H1 (cell line): ENCODE data around the gene APAF1. TPM values are rescaled to one million over a fixed set of nuclear protein-coding genes. Genes with fewer than 3 reads are reported as not detected.

ENCODE experiments used
- CTCF ChIA-PET: fragments of 300-600 bp; sonication (Branson Sonifier 250); formaldehyde crosslinking; loops from one replicate; lab custom pipeline; 2021; ENCODE audit not compliant: partially characterized antibody; lab: Charles Lee
- POLR2A ChIA-PET: fragments of 300-600 bp; sonication (Branson Sonifier 250); formaldehyde crosslinking; loops from one replicate; lab custom pipeline; 2021; ENCODE audit warnings: inconsistent platforms; ENCODE audit not compliant: partially characterized antibody; lab: Charles Lee
- DNase-seq, 2 experiments: peaks; one replicate each; pipeline versions ENCODE4 v3.0.0 to v3.0.0-alpha.2; 2010 to 2022; ENCODE audit warnings: low spot score in 2 of 2, low read depth in 1 of 2, mixed read lengths in 1 of 2
- FAIRE-seq: peaks from 2 replicates; lab custom pipeline; 2011; peaks lifted over from hg19 to GRCh38; lab: Jason Lieb, UNC
- H2AFZ ChIP-seq: 2 replicates; pipeline ENCODE4 v1.8.1; 2012; ENCODE audit warnings: low read length, inconsistent platforms
- H2AK5ac ChIP-seq: 2 replicates; pipeline ENCODE4 v1.6.1; 2013; ENCODE audit warnings: low read depth, low read length
- H2BK120ac ChIP-seq: replicated peaks from 2 replicates; pipeline ENCODE3; 2013; ENCODE audit warnings: low read depth, low read length, inconsistent platforms
- H2BK12ac ChIP-seq: 2 replicates; pipeline ENCODE4 v1.6.1; 2013; ENCODE audit warnings: low read depth, low read length
- H2BK15ac ChIP-seq: 2 replicates; pipeline ENCODE4 v1.6.1; 2013; ENCODE audit warnings: low read length
- H2BK20ac ChIP-seq: 2 replicates; pipeline ENCODE4 v1.6.1; 2013; ENCODE audit warnings: low read length
- H2BK5ac ChIP-seq: 2 replicates; pipeline ENCODE4 v1.6.1; 2013; ENCODE audit warnings: low read depth, low read length
- H3K14ac ChIP-seq: 2 replicates; pipeline ENCODE4 v1.6.1; 2013; ENCODE audit warnings: inconsistent platforms; ENCODE audit not compliant: insufficient read length
- H3K18ac ChIP-seq: 2 replicates; pipeline ENCODE4 v1.6.1; 2013; ENCODE audit warnings: low read length; ENCODE audit errors: extremely low read depth
- H3K23ac ChIP-seq: 2 replicates; pipeline ENCODE4 v1.6.1; 2013; ENCODE audit warnings: inconsistent platforms; ENCODE audit not compliant: insufficient read length
- H3K23me2 ChIP-seq: 2 replicates; pipeline ENCODE4 v1.6.1; 2013; ENCODE audit warnings: low read depth, low read length
- H3K27ac ChIP-seq: 2 replicates; pipeline ENCODE4 v1.6.1; 2011; ENCODE audit warnings: low read depth, low read length, inconsistent platforms
- H3K27me3 ChIP-seq, 4 experiments: replicated peaks in 1 of 4; 1 replicate in 1 of 4; 2 replicates in 3 of 4; pipeline versions ENCODE4 v1.6.1 to v1.8.1; 2011 to 2013; ENCODE audit warnings: low read length in 3 of 4, mild to moderate bottlenecking in 3 of 4, inconsistent platforms in 2 of 4, mixed read lengths in 2 of 4, moderate library complexity in 1 of 4; ENCODE audit not compliant: control insufficient read depth in 3 of 4, insufficient read depth in 3 of 4; ENCODE audit errors: extremely low read depth in 1 of 4
- H3K36me3 ChIP-seq, 4 experiments: 2 replicates each; pipeline versions ENCODE4 v1.6.1 to v1.8.1; 2011 to 2013; ENCODE audit warnings: mild to moderate bottlenecking in 4 of 4, low read length in 3 of 4, moderate library complexity in 2 of 4, control low read depth in 1 of 4, inconsistent platforms in 1 of 4; ENCODE audit not compliant: insufficient read depth in 4 of 4, control insufficient read depth in 2 of 4
- H3K4ac ChIP-seq: replicated peaks from 2 replicates; pipeline ENCODE3; 2013; ENCODE audit warnings: low read length, low read depth, mixed read lengths, inconsistent platforms; ENCODE audit not compliant: insufficient read length
- H3K4me1 ChIP-seq, 4 experiments: replicated peaks in 1 of 4; 1 replicate in 1 of 4; 2 replicates in 3 of 4; pipeline versions ENCODE4 v1.6.1 to v1.8.1; 2011 to 2013; ENCODE audit warnings: low read length in 3 of 4, inconsistent platforms in 2 of 4, mixed read lengths in 1 of 4; ENCODE audit not compliant: insufficient read depth in 4 of 4, control insufficient read depth in 3 of 4
- H3K4me2 ChIP-seq, 2 experiments: 2 replicates each; pipeline versions ENCODE4 v1.6.1 to v1.8.1; 2011 to 2013; ENCODE audit warnings: low read depth in 2 of 2, low read length in 2 of 2, control low read depth in 1 of 2, inconsistent platforms in 1 of 2, mild to moderate bottlenecking in 1 of 2; ENCODE audit not compliant: insufficient read depth in 1 of 2
- H3K4me3 ChIP-seq, 4 experiments: fragments of 200-600, 300-600 bp in 1 of 4; sonication (generic), shearing (Covaris generic), sonication (Bioruptor Twin) in 1 of 4; 2 replicates each; pipeline versions ENCODE4 v1.5.1 to v1.8.1; 2011 to 2016; ENCODE audit warnings: low read length in 4 of 4, low read depth in 3 of 4, control low read depth in 2 of 4, inconsistent platforms in 2 of 4, mild to moderate bottlenecking in 2 of 4, mixed read lengths in 1 of 4, moderate library complexity in 1 of 4; ENCODE audit not compliant: insufficient read depth in 2 of 4; ENCODE audit errors: extremely low read depth in 1 of 4
- H3K56ac ChIP-seq: replicated peaks from 2 replicates; pipeline ENCODE3; 2013; ENCODE audit warnings: low read depth, mild to moderate bottlenecking, mixed read lengths, low read length, inconsistent platforms; ENCODE audit not compliant: insufficient read length
- H3K79me1 ChIP-seq: 2 replicates; pipeline ENCODE4 v1.6.1; 2013; ENCODE audit warnings: low read depth, low read length, control low read depth
- H3K79me2 ChIP-seq, 2 experiments: 2 replicates each; pipeline versions ENCODE4 v1.6.1 to v1.8.1; 2012 to 2013; ENCODE audit warnings: low read length in 2 of 2, mild to moderate bottlenecking in 2 of 2, inconsistent platforms in 1 of 2; ENCODE audit not compliant: insufficient read depth in 2 of 2, control insufficient read depth in 1 of 2
- H3K9ac ChIP-seq, 4 experiments: replicated peaks in 1 of 4; 1 replicate in 1 of 4; 2 replicates in 3 of 4; pipeline versions ENCODE4 v1.6.1 to v1.8.1; 2011 to 2013; ENCODE audit warnings: low read depth in 3 of 4, low read length in 3 of 4, control low read depth in 2 of 4, mild to moderate bottlenecking in 2 of 4, moderate library complexity in 2 of 4, inconsistent platforms in 1 of 4; ENCODE audit errors: extremely low read depth in 1 of 4
- H3K9me3 ChIP-seq, 2 experiments: 2 replicates each; pipeline versions ENCODE4 v1.6.1 to v1.8.1; 2012 to 2013; ENCODE audit warnings: mild to moderate bottlenecking in 2 of 2, moderate library complexity in 2 of 2, control low read depth in 1 of 2, inconsistent platforms in 1 of 2, low read depth in 1 of 2, low read length in 1 of 2, mixed read lengths in 1 of 2; ENCODE audit not compliant: insufficient read depth in 2 of 2
- H4K20me1 ChIP-seq, 2 experiments: replicated peaks in 1 of 2; 2 replicates each; pipeline versions ENCODE3 to v1.8.1; 2011 to 2013; ENCODE audit warnings: inconsistent platforms in 2 of 2, low read length in 2 of 2, mild to moderate bottlenecking in 1 of 2; ENCODE audit not compliant: insufficient read depth in 2 of 2, control insufficient read depth in 1 of 2
- H4K5ac ChIP-seq: 2 replicates; pipeline ENCODE4 v1.6.1; 2013; ENCODE audit warnings: low read length, low read depth, mixed read lengths, inconsistent platforms; ENCODE audit not compliant: insufficient read length
- H4K8ac ChIP-seq: 2 replicates; pipeline ENCODE4 v1.8.0; 2013; ENCODE audit warnings: mild to moderate bottlenecking, moderate library complexity, low read length, inconsistent platforms; ENCODE audit not compliant: insufficient read depth; ENCODE audit errors: extremely low read depth
- H4K91ac ChIP-seq: replicated peaks from 2 replicates; pipeline ENCODE3; 2013; ENCODE audit warnings: low read length, mixed read lengths, inconsistent platforms; ENCODE audit not compliant: insufficient read length
- CBX5 ChIP-seq: fragments of 300-800, 300-1000 bp; sonication (generic); IDR thresholded peaks from 2 replicates; pipeline ENCODE4 v1.7.1; 2016; ENCODE audit warnings: antibody characterized with exemption, low read length, low read depth
- CHD1 ChIP-seq: IDR thresholded peaks from 2 replicates; pipeline ENCODE4 v1.6.1; 2012; ENCODE audit warnings: low read depth, low read length, improper control_type of control experiment
- JUN ChIP-seq: IDR thresholded peaks from 2 replicates; pipeline ENCODE4 v1.6.1; 2011; ENCODE audit warnings: low read depth, mild to moderate bottlenecking, improper control_type of control experiment, low read length
- JUND ChIP-seq: IDR thresholded peaks from 2 replicates; pipeline ENCODE4 v1.6.1; 2011; ENCODE audit warnings: mild to moderate bottlenecking, improper control_type of control experiment, low read length
- KDM4A ChIP-seq: IDR thresholded peaks from one replicate; pipeline ENCODE4 v1.7.1; 2012; ENCODE audit warnings: low read depth, mild to moderate bottlenecking, moderate library complexity, low read length, inconsistent platforms; ENCODE audit not compliant: severe bottlenecking
- KDM5A ChIP-seq: fragments of 200-600 bp; IDR thresholded peaks from 2 replicates; pipeline ENCODE4 v1.7.1; 2012; ENCODE audit warnings: mild to moderate bottlenecking, low read length, inconsistent platforms, mixed read lengths
- NANOG ChIP-seq: IDR thresholded peaks from 2 replicates; pipeline ENCODE4 v1.6.1; 2011; ENCODE audit warnings: low read length, low read depth, mild to moderate bottlenecking, inconsistent platforms; ENCODE audit not compliant: insufficient read depth, poor library complexity, severe bottlenecking
- RFX5 ChIP-seq: IDR thresholded peaks from 2 replicates; pipeline ENCODE4 v1.6.1; 2011; ENCODE audit warnings: low read depth, low read length, improper control_type of control experiment, borderline replicate concordance
- RXRA ChIP-seq: IDR thresholded peaks from 2 replicates; pipeline ENCODE4 v1.6.1; 2011; ENCODE audit warnings: low read depth, mild to moderate bottlenecking, low read length, moderate library complexity; ENCODE audit not compliant: insufficient read depth
- SIRT6 ChIP-seq: IDR thresholded peaks from one replicate; pipeline ENCODE4 v1.7.1; 2012; ENCODE audit warnings: low read length, inconsistent platforms
- SIX5 ChIP-seq: IDR thresholded peaks from 2 replicates; pipeline ENCODE4 v1.6.1; 2011; ENCODE audit warnings: mild to moderate bottlenecking, low read depth, low read length
- TBP ChIP-seq: IDR thresholded peaks from 2 replicates; pipeline ENCODE4 v1.6.1; 2011; ENCODE audit warnings: low read depth, low read length, improper control_type of control experiment
- WGBS, 2 experiments: shearing (Covaris generic) in 1 of 2; methylation state at CpG; one replicate each; pipeline versions ENCODE4 v1.1.6 to v1.1.7; 2013 to 2015; ENCODE audit warnings: low lambda C conversion rate in 2 of 2, mixed read lengths in 2 of 2, inconsistent platforms in 1 of 2, low coverage in 1 of 2, missing lambda C conversion rate in 1 of 2; ENCODE audit not compliant: insufficient replicate concordance in 2 of 2, insufficient coverage in 1 of 2, insufficient read length in 1 of 2; ENCODE audit errors: extremely low coverage in 1 of 2, missing lambda C conversion rate in 1 of 2; 5-methylcytosine and 5-hydroxymethylcytosine counted together
- polyA plus RNA-seq, 7 experiments: library from polyadenylated mRNA; depleted of rRNA in 3 of 7; stranded (reverse) in 5 of 7; unstranded in 2 of 7; fragments of >200 nt in 5 of 7; fragments of 200-250 nt in 2 of 7; gene quantifications; 1 replicate in 5 of 7; 2 replicates in 1 of 7; 4 replicates in 1 of 7; pipeline versions ENCODE4 v1.2.1 to v1.2.3, GENCODE V29; 2011 to 2013; ENCODE audit warnings: missing spikeins in 2 of 7, mixed read lengths in 2 of 7
- total RNA-seq: library from RNA; stranded (reverse); fragmentation: NEBNext Ultra II Directional; extraction: Animal tissue kit (Norgen Biotek cat#: 25700); gene quantifications from 2 replicates; pipeline ENCODE4 v1.2.1, GENCODE V29; 2021
- TF ChIP-seq, protein P1 (sequence below): IDR thresholded peaks from 2 replicates; pipeline ENCODE4 v1.6.1; 2012; ENCODE audit warnings: low read length, inconsistent platforms

The APAF1 gene
- total and polyA plus RNA-seq, 2 of the 8 experiments (the other 6 are each of a cell fraction or from before 2014, with no cell fraction given), result 4.7 to 22.6 TPM

DNA sequence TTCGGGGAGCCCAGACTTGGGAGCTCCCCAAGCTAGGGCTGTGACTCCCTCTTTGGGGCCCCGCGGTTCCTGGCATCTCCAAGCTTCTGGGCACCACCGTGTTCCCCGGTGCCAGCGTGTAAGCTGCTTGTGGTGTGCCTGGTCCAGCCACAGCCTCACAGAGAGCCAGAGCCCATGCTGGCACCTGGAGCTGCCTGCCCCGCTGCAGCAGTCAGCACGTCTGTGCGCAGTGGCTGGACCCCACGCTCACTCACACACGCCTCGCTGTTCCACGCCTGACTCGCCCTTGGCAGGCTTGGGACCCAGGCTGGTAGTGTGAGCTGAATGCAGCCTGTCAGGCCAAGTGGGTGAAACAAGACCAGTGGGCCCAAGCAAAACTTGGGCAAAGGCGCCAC is 34.5 kb downstream of the APAF1 start:
- 94% methylated on average over 15 of the region's 15 CpGs; no CpG with 5 or more reads in 1 of the 2 experiments for WGBS, 2 experiments
- CTCF ChIA-PET, result interaction anchor here (0.6 to 1.9 kb wide), 9 partner anchors 14 to 319 kb away, joined by 3 to 8 read pairs (median 4); no protein-coding TSS in a partner anchor
- peaks cover 4 to 28% (median 13%) of the 10 kb centered on the region in 4 experiments; a peak in 6 of 8 replicates for H3K36me3 ChIP-seq
- TF ChIP-seq JUN (no peak), KDM5A (no peak), TBP (no peak), NANOG (no peak), JUND (no peak), SIX5 (no peak), CHD1 (no peak), RFX5 (no peak), CBX5 (no peak), RXRA (no peak), SIRT6 (no peak), KDM4A (no peak)
- TF ChIP-seq, protein P1, sequence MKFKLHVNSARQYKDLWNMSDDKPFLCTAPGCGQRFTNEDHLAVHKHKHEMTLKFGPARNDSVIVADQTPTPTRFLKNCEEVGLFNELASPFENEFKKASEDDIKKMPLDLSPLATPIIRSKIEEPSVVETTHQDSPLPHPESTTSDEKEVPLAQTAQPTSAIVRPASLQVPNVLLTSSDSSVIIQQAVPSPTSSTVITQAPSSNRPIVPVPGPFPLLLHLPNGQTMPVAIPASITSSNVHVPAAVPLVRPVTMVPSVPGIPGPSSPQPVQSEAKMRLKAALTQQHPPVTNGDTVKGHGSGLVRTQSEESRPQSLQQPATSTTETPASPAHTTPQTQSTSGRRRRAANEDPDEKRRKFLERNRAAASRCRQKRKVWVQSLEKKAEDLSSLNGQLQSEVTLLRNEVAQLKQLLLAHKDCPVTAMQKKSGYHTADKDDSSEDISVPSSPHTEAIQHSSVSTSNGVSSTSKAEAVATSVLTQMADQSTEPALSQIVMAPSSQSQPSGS, result no peak

More for the DNA sequence above, 34.5 kb downstream of the APAF1 start:
- no peak overlapping the region for H2AFZ ChIP-seq
- H3K79me1 ChIP-seq, result no peaks in the 10 kb centered on the region
- H3K23ac ChIP-seq, result no peak overlapping the region
- no peak overlapping the region for H3K14ac ChIP-seq
- H2BK120ac ChIP-seq, result no peak overlapping the region
- no peak overlapping the region for H3K27ac ChIP-seq
- no peaks in the 10 kb centered on the region for H3K23me2 ChIP-seq
- no peaks in the 10 kb centered on the region for H3K79me2 ChIP-seq
- H3K9ac ChIP-seq, result no peak overlapping the region
- H4K8ac ChIP-seq, result peak overlapping the region; percentile 35
- no peak overlapping the region for H2BK15ac ChIP-seq
- no peak overlapping the region for H2BK12ac ChIP-seq
- no peak overlapping the region for H3K56ac ChIP-seq
- H2BK5ac ChIP-seq, result no peak overlapping the region
- no peak overlapping the region for H2AK5ac ChIP-seq
- no peak overlapping the region for H3K4ac ChIP-seq
- H2BK20ac ChIP-seq, result no peak overlapping the region
- H4K91ac ChIP-seq, result no peak overlapping the region
- no peak for FAIRE-seq
- no peak overlapping the region for H3K4me3 ChIP-seq
- H4K20me1 ChIP-seq, result no peaks in the 10 kb centered on the region
- no peak overlapping the region for H4K5ac ChIP-seq
- H3K27me3 ChIP-seq, result no peaks in the 10 kb centered on the region
- no peaks in the 10 kb centered on the region for H3K9me3 ChIP-seq
- no peak overlapping the region for H3K18ac ChIP-seq
- no peak for DNase-seq
- no peaks in the 10 kb centered on the region for H3K4me1 ChIP-seq
- no peak overlapping the region for H3K4me2 ChIP-seq
- POLR2A ChIA-PET, result interaction anchor here (1.4 kb wide), 1 partner anchor 85 kb away, joined by 4 read pairs; no protein-coding TSS in a partner anchor
